Activated CD8-positive, alpha-beta memory T cell treated with anti-CD3 and anti-CD28 coated beads, Interleukin-2, amount 10 ng/mL, durations not matched to agents 7 days and 5 days (primary cell): ENCODE data around the gene CLNS1A. TPM values are rescaled to one million over a fixed set of nuclear protein-coding genes. Genes with fewer than 3 reads are reported as not detected.
"Not testable (repeated sequence)": the region's sequence is repeated elsewhere in the genome, so short reads cannot be mapped to it uniquely, and the experiment has no call there.

Source experiments
- ATAC-seq: fragments of 150-1000 bp; cut with Tn5 transposase; one replicate; pipeline ENCODE4 v1.10.0; 2021; ENCODE audit warnings: moderate library complexity
- CTCF ChIA-PET: fragments of 350-600 bp; sonication (Branson Sonifier 250); formaldehyde crosslinking; loops from one replicate; lab custom pipeline; 2021; ENCODE audit warnings: antibody characterized with exemption; lab: Charles Lee
- DNase-seq: peaks from one replicate; pipeline ENCODE4 v3.0.0-alpha.2; 2020
- H3K27ac Mint-ChIP-seq: one replicate; pipeline ENCODE4 v1.8.0; 2021; ENCODE audit warnings: mild to moderate bottlenecking, mixed read lengths
- H3K27me3 Mint-ChIP-seq: one replicate; pipeline ENCODE4 v1.8.0; 2021; ENCODE audit warnings: mixed read lengths
- H3K36me3 Mint-ChIP-seq: one replicate; pipeline ENCODE4 v1.8.0; 2021; ENCODE audit warnings: mild to moderate bottlenecking, mixed read lengths
- H3K4me1 Mint-ChIP-seq: one replicate; pipeline ENCODE4 v1.8.0; 2021; ENCODE audit warnings: mixed read lengths
- H3K4me3 Mint-ChIP-seq: one replicate; pipeline ENCODE4 v1.8.0; 2021; ENCODE audit warnings: mild to moderate bottlenecking, moderate library complexity, mixed read lengths
- H3K9me3 Mint-ChIP-seq: one replicate; pipeline ENCODE4 v1.8.0; 2022; ENCODE audit warnings: low read depth, mixed read lengths
- total RNA-seq, 2 experiments: library from RNA; stranded (reverse); gene quantifications; one replicate each; pipeline ENCODE4 v1.2.3, GENCODE V29; 2021

Gene CLNS1A
- total RNA-seq, 2 experiments from 2014 or later: 89.4 to 113 TPM

- CTCF ChIA-PET: no interaction called here
These were observed 12.5 kb upstream of the CLNS1A start for GRCh38 chr11:77650123-77650522.

DNA sequence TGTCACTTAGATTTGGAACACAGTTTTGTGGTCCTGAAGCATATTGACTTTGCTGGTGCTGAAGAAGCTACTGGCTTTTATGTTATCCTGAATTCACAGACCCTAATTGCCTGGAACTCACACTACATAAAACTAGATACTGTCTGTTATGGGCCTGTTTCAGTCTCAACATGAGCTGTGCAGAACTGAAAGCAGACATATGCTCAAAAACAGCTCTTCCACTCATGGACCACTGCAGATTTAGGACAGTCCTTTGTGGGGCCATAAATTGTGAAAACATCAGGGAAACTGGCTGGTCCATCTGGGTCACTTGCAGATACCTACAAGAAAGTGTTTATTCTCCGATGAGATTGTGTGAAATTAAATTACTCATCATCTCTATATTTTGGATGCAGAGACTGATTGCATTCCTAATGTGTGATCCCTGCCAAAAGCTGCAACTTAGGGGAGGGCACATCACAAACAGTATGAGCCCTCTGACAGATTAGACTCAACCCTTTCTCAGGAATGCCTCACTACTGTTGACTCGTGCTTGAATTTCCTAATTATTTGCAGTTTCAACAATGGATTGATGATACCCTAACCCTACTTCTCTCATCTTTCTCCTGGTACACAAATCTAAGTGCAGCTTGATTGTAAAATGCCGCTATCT lies 10.2 kb upstream of the CLNS1A start:
- ATAC-seq: no peak
- H3K9me3 Mint-ChIP-seq: no peaks in the 10 kb centered on the region
- no peak for DNase-seq
- no peaks in the 10 kb centered on the region for H3K36me3 Mint-ChIP-seq
- CTCF ChIA-PET: interaction anchor here (0.8 kb wide), 1 partner anchor 28 kb away, joined by 3 read pairs; no protein-coding TSS in a partner anchor
- H3K4me3 Mint-ChIP-seq: no peak overlapping the region
- H3K4me1 Mint-ChIP-seq: peaks cover 6% of the 10 kb centered on the region
- H3K27me3 Mint-ChIP-seq: no peaks in the 10 kb centered on the region
- no peak overlapping the region for H3K27ac Mint-ChIP-seq

More at GRCh38 chr11:77650123-77650522, 12.5 kb upstream of the CLNS1A start:
- Mint-ChIP-seq H3K4me1 (no peaks in the 10 kb centered on the region), H3K4me3 (no peak overlapping the region), H3K9me3 (no peaks in the 10 kb centered on the region), H3K27ac (no peak overlapping the region), H3K27me3 (no peaks in the 10 kb centered on the region), H3K36me3 (no peaks in the 10 kb centered on the region)
- no peak for ATAC-seq
- no peak for DNase-seq

DNA sequence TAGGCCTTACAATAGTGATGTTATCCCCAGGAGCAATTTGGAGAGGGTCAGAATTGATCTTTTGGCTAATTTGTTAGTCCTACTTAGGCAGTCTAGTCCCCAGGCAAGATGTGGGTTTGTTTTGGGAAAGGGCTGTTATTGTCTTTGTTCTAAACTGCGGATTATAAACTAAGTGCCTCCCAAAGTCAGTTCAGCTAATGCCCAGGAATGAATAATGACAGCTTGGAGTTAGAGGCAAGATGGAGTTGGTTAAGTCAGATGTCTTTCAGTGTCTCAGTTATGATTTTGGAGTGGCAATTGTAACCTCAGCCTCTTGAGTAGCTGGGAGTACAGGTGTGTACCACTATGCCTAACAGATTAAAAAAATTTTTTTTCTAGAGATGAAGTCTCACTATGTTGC lies 7.3 kb upstream of the CLNS1A start:
- DNase-seq (no peak), ATAC-seq (no peak)
- Mint-ChIP-seq H3K9me3 (no peaks in the 10 kb centered on the region), H3K27me3 (no peaks in the 10 kb centered on the region), H3K4me1 (peaks cover 10% of the 10 kb centered on the region), H3K27ac (no peak overlapping the region), H3K36me3 (no peaks in the 10 kb centered on the region), H3K4me3 (no peak overlapping the region)
- CTCF ChIA-PET: interaction anchor here (0.7 kb wide), 1 partner anchor 726 kb away, joined by 3 read pairs; no protein-coding TSS in a partner anchor

- CTCF ChIA-PET: no interaction called here
- DNase-seq: no peak
- ATAC-seq: no peak
- Mint-ChIP-seq H3K4me3 (no peak overlapping the region), H3K4me1 (peaks cover 19% of the 10 kb centered on the region), H3K27me3 (no peaks in the 10 kb centered on the region), H3K36me3 (peaks cover 6% of the 10 kb centered on the region), H3K27ac (no peak overlapping the region), H3K9me3 (peaks cover 2% of the 10 kb centered on the region)
These were observed 4.6 kb upstream of the CLNS1A start for GRCh38 chr11:77642228-77642627.

GRCh38 chr11:77636731-77637344 lies 756 bp downstream of the CLNS1A start:
- DNase-seq (no peak), ATAC-seq (no peak)
- peaks cover 2% of the 10 kb centered on the region for H3K9me3 Mint-ChIP-seq
- CTCF ChIA-PET: no interaction called here
- H3K4me3 Mint-ChIP-seq: peak overlapping the region; percentile 97
- H3K27me3 Mint-ChIP-seq: no peaks in the 10 kb centered on the region
- H3K4me1 Mint-ChIP-seq: peaks cover 43% of the 10 kb centered on the region
- H3K27ac Mint-ChIP-seq: peak overlapping the region; percentile 90
- peaks cover 27% of the 10 kb centered on the region for H3K36me3 Mint-ChIP-seq

DNA sequence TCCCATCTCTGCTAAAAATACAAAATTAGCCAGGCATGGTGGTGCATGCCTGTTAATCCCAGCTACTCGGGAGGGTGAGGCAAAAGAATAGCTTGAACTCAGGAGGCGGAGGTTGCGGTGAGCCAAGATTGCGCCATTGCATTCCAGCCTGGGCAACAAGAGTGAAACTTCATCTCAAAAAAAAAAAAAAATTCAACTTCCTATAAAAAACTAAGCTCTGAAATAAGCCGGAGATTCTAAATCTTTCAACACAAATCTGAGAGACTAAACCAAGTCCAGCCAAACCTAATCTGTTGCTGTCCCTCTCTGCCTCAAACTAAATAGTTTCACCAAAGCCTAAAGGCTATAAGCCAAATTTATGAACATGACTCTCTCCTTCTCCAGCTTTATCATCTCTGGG lies 3.7 kb downstream of the CLNS1A start:
- not testable (repeated sequence) for H3K27me3 Mint-ChIP-seq, H3K4me3 Mint-ChIP-seq, H3K9me3 Mint-ChIP-seq, DNase-seq, ATAC-seq
- Mint-ChIP-seq H3K4me1 (peaks cover 56% of the 10 kb centered on the region), H3K27ac (peak overlapping the region; percentile 19), H3K36me3 (peaks cover 29% of the 10 kb centered on the region)
- CTCF ChIA-PET: interaction anchor here (1.4 kb wide), 1 partner anchor 27 kb away, joined by 4 read pairs; no protein-coding TSS in a partner anchor

GRCh38 chr11:77630157-77630710 lies 7.4 kb downstream of the CLNS1A start:
- Mint-ChIP-seq H3K4me3 (peak overlapping the region; percentile 56), H3K4me1 (peaks cover 32% of the 10 kb centered on the region), H3K27ac (peak overlapping the region; percentile 76), H3K27me3 (no peaks in the 10 kb centered on the region), H3K9me3 (no peaks in the 10 kb centered on the region), H3K36me3 (peaks cover 37% of the 10 kb centered on the region)
- ATAC-seq: no peak
- no peak for DNase-seq
- CTCF ChIA-PET: interaction anchor here (1.7 kb wide), 1 partner anchor 10 kb away, joined by 9 read pairs; no protein-coding TSS in a partner anchor

DNA sequence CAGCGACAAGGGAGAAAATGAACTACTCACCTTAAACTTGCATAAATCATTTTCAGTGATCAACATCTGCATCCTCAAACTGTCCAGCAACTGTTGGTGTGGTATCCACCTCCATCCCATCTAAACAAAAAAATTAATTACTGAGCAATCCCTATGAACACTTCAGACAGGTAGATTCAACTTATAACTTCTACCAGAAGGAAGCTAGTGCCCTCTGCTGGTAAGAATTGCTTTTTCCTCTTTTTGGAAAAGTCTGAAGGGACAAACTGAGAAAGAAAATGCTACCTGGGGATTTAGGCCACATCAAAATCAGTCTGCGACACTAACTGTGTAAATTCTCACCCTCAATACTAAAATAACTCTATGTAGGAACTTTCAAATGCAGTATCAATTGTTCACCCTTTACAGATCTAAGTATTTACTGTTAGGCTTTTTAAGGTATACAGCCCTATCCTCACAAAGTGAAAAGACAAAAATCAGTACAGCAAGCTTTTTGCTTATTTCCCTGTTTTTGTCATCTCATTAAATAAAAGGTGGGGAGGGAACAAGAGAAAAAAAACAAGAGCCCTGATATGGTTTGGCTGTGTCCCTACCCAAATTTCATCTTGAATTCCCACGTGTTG lies 17.9 kb downstream of the CLNS1A start:
- peaks cover 40% of the 10 kb centered on the region for H3K36me3 Mint-ChIP-seq
- CTCF ChIA-PET: interaction anchor here (1.0 to 2.4 kb wide), 13 partner anchors 9 to 572 kb away, joined by 3 to 15 read pairs (median 6); partner anchors contain the start of gene AQP11
- H3K4me3 Mint-ChIP-seq: no peak overlapping the region
- no peak for DNase-seq
- H3K27me3 Mint-ChIP-seq: no peaks in the 10 kb centered on the region
- no peak overlapping the region for H3K27ac Mint-ChIP-seq
- peak; percentile 45 for ATAC-seq
- H3K9me3 Mint-ChIP-seq: no peaks in the 10 kb centered on the region
- no peaks in the 10 kb centered on the region for H3K4me1 Mint-ChIP-seq

DNA sequence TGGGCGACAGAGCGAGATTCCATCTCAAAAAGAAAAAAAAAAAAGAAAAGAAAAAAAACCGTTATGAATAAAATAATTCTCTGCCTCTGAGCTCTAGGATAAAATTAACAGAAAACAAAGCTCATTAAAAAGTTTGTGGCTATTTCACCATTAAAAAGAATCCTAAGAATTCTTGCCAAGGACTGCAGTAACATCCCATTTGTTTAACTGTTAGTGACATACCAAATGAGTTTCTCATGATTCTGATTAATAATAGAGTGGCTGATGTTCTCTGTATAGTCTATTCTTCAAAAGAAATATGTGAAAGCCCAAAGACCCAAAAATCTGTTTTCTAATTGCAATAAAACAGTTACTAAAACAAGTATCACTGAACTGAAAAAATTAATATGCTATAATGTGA lies 19.7 kb downstream of the CLNS1A start:
- Mint-ChIP-seq H3K4me3 (no peak overlapping the region), H3K4me1 (no peaks in the 10 kb centered on the region), H3K27me3 (no peaks in the 10 kb centered on the region), H3K9me3 (no peaks in the 10 kb centered on the region), H3K27ac (no peak overlapping the region), H3K36me3 (peaks cover 37% of the 10 kb centered on the region)
- CTCF ChIA-PET: interaction anchor here (0.6 to 2.4 kb wide), 6 partner anchors 17 to 646 kb away, joined by 3 to 10 read pairs (median 4); no protein-coding TSS in a partner anchor
- DNase-seq (no peak), ATAC-seq (no peak)

DNA sequence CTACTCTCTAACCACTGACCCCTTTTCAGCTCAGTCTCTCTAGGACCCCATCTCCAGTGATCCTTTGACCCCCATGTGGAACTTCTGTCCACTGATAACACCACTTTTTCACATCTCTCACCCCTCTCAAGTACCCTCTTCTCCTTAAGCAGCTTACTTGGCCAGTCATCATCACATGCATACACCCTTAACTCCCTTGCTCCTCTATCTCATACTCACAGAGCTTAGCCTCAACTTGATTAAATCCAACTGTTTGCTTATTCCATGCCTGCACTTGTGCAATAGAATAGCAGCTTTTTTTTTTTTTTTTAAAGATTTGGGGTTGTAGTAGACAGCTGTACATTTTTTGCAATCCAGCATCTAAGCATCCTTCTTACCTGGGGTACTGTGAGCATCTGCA lies 25.7 kb downstream of the CLNS1A start:
- Mint-ChIP-seq H3K4me3 (no peak overlapping the region), H3K4me1 (no peaks in the 10 kb centered on the region), H3K27me3 (no peaks in the 10 kb centered on the region), H3K9me3 (no peaks in the 10 kb centered on the region), H3K27ac (no peak overlapping the region), H3K36me3 (peaks cover 21% of the 10 kb centered on the region)
- no peak for ATAC-seq
- DNase-seq: no peak
- CTCF ChIA-PET: interaction anchor here (0.6 to 1.4 kb wide), 3 partner anchors 8 to 485 kb away, joined by 3 to 5 read pairs (median 3); no protein-coding TSS in a partner anchor

- Mint-ChIP-seq H3K9me3 (no peaks in the 10 kb centered on the region), H3K4me1 (no peaks in the 10 kb centered on the region), H3K27ac (no peak overlapping the region), H3K27me3 (no peaks in the 10 kb centered on the region), H3K4me3 (no peak overlapping the region), H3K36me3 (peaks cover 14% of the 10 kb centered on the region)
- ATAC-seq (no peak), DNase-seq (no peak)
- CTCF ChIA-PET: no interaction called here
These were observed 28.4 kb downstream of the CLNS1A start for GRCh38 chr11:77609234-77609633.

- ATAC-seq: no peak
- CTCF ChIA-PET: interaction anchor here (1.2 to 3.7 kb wide), 2 partner anchors 9 to 15 kb away, joined by 3 to 15 read pairs; no protein-coding TSS in a partner anchor
- Mint-ChIP-seq H3K4me3 (no peak overlapping the region), H3K9me3 (no peaks in the 10 kb centered on the region), H3K36me3 (peaks cover 3% of the 10 kb centered on the region), H3K27ac (no peak overlapping the region), H3K4me1 (no peaks in the 10 kb centered on the region), H3K27me3 (no peaks in the 10 kb centered on the region)
- no peak for DNase-seq
These were observed 33.3 kb downstream of the CLNS1A start for GRCh38 chr11:77604281-77604680.
